Caki2 (cell line): ENCODE results near the gene ATP7B. TPM values are rescaled to one million over a fixed set of nuclear protein-coding genes. Genes with fewer than 3 reads are reported as not detected.

Experiments
- DNase-seq: peaks from one replicate; pipeline ENCODE4 v3.0.0-alpha.2; 2015; ENCODE audit warnings: low read depth
- in situ Hi-C: cut with HindIII; loops from 2 replicates; pipeline ENCODE4 v1.10.0; 2016; ENCODE audit warnings: low sequenced_read_pairs, low pct_unique_long_range_greater_than_20kb, mixed read lengths
- total RNA-seq: library from RNA; depleted of rRNA; stranded (reverse); fragments of >200 nt; shearing (Covaris generic); gene quantifications from 2 replicates; pipeline ENCODE4 v1.2.3, GENCODE V29; 2014; ENCODE audit warnings: low replicate concordance

Gene ATP7B
- total RNA-seq, 1 experiment from 2014 or later = 4.6 TPM

GRCh38 chr13:51933466-51934058, 77.7 kb downstream of the ATP7B start:
- in situ Hi-C loops = no loop called here
- no peak for DNase-seq

DNA sequence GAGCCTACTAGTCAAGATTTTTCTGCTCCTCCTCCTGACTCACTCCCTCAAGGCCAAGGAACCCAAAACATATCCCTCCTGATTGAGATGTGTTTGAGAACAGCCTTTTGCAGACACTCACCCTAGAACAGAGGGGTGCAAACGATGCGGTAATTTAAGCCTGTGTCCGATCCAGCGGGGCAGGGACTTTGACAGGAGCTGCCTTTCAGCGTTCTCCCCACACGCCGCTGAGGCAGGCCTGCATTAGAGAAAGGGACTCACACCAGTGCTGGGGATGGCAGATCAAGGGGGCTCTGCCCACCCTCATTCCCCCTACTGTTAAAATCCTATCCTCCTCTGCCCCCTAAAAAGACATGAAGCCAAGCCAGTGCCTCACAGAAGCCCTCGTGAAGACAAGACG, 79.0 kb downstream of the ATP7B start:
- in situ Hi-C loops = no loop called here

GRCh38 chr13:51931606-51932005, 79.6 kb downstream of the ATP7B start:
- no peak for DNase-seq
- in situ Hi-C loops = no loop called here

More for the DNA sequence above, 79.0 kb downstream of the ATP7B start:
- DNase-seq = no peak

DNA sequence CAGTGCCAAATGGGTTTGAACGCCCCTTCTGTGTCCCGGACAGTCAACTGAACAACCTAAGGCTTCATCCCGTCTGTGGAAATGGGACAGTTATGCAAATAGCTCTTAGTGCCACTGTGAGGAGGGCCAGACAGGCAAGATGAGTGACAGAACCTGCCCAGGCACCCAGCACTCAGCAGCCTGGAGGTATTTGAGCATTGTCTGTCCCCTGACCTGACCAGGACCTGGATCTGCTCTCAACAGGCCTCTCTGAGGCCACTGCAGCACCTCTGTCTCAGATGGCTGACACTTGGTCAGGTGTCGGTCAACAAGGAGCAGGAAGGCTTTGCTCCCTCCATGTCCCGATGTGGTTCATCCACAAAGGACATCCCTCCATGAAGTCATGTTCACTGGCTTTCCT, 81.6 kb downstream of the ATP7B start:
- DNase-seq = no peak

GRCh38 chr13:51928231-51928630, 83.0 kb downstream of the ATP7B start:
- in situ Hi-C loops = no loop called here
- peak; percentile 25 for DNase-seq

More for the DNA sequence above, 81.6 kb downstream of the ATP7B start:
- in situ Hi-C loops = no loop called here

DNA sequence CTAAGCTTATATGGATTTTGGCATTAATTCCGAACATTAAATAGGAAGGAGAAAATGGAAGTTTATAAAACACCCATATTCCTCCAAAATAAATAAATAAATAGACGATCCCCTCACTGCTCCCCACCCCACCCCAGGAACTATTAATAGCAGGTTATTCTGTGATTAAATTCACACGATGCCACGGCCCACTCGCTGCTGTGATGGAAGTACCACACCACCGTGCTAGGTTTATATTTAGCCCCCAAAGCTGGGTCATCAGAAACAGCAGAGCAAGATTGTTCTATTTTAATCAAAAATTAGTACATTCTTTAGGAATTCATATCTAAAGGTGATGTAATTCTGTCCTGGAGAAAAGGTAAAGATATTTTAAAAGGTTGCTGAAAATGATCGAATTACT, 84.1 kb downstream of the ATP7B start:
- no peak for DNase-seq
- in situ Hi-C loops = no loop called here

DNA sequence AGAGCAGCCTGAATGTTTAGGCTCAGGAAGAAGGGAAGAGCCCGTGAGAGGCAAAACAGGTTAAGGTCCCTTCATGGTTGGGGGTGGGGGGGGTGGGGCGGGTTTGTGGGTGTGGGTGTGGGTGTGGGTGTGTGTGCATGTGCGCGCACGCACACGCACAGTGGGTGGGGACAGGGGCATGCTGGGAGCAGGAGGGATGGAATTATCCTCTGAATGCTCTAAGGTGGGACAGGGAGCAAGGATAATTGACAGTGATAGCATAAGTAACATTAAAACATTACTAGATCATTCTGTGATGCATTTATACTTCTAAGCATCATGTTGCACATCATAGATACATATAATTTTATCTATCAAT, 84.7 kb downstream of the ATP7B start:
- DNase-seq = no peak
- in situ Hi-C loops = no loop called here

- no peak for DNase-seq
- in situ Hi-C loops = no loop called here
These were observed 85.3 kb downstream of the ATP7B start for GRCh38 chr13:51925865-51926527.

DNA sequence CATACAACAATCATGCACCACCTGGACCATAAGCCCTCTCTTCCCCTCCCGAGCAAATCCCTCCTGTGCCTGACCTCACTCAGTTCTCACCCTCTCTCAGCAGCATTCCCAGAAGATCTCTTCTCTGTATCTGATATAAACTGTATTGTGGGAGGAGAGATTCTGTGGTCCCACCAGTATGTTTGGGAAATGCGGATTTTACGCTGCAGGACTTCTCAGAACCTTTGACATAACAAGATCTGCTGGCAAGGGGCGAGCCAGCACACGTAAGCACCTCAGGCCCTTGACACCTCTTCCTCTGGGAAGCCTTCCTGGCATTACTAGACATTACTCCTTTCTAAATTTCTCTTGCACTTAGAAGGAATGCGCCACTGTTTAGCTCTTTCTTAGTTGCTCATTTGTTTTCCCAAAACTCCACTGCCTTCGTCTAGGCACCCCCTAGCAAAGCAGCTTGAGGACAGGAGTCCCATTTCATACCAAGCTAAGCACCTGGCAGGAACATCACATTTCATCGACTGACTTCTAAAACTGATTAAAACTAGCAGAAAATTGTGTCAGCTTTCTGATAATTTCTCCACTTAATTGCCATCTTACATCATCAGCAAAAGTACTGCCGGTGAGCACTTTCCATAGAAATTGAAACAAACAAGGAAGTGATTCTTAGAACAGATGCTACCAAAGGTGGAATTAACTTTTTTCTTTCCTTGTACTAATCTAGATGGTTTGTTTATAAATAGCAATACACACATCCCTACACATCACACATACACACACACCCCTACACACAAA, 86.3 kb downstream of the ATP7B start:
- DNase-seq = no peak
- in situ Hi-C loops = no loop called here

DNA sequence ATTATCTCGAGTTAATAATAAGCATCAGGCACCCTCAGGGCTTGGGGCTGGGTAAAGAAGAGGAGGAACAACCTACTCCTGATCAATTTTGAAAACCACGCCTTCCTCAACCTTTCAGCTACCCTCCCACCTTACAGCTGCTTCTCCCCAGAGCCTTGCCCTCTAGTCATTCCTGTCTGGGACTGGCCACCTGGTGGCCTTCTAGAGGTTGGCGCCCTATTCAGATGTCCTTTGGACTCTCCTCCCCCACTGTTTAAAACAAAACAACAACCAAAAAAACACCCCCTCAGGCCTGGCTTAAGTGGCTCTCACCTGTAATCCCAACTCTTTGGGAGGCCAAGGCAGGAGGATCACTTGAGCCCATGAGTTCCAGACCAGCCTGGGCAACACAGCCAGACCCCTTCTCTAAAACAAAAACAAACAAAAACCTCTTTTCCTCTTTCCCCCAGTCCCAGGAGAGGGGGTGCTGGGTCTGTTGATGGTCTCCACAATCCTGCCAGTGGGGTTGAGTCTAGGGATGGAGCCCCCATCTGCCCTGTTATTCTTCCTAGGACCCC, 87.2 kb downstream of the ATP7B start:
- DNase-seq = no peak

GRCh38 chr13:51922771-51923480, 88.3 kb downstream of the ATP7B start:
- DNase-seq = no peak
- in situ Hi-C loops = no loop called here

More for the DNA sequence above, 87.2 kb downstream of the ATP7B start:
- in situ Hi-C loops = no loop called here

DNA sequence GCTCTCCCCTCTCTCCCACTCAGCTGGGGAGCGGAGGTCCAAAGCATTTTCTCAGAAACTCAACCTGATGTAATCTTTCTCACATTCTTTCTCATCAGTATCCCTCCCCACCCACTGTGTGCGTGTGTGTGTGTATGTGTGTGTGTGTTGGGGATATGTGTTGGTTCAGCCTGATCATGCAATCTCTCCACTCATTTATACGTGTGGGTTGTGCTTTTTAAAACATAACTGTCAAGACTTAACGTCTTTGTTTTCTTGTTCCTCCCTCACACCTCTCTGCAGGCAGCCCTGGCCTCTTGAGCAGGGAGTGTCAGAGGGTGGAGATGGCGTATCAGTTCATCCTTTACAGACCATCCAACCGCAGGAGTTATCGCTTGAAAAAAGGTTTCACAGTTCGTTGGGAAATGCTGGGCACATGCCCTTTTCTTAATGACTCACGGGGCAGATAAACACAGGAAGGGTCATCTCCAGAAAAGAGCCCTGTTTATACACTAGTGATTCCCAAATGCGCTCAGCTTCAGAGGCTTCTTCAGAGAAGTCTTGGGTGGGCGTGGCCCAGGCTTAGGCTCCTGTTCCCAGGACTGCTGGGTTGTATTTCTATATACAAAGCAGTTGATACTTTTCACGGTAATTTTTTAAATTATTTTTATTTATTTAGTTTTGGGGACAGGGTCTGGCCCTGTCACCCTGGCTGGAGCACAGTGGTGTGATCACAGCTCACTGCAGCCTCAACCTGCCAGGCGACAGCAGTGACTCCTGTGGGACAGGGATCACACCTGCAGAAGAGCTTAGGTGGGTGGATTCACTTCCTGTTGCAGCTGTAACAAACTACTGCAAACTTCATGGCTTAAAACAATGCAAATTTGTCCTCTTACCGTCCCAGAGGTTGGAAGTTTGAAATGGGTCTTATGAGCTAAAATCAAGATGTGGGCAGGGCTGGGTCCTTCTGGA, 89.2 kb downstream of the ATP7B start:
- peak; percentile 91 for DNase-seq
- in situ Hi-C loops = no loop called here

GRCh38 chr13:51920786-51921185, 90.5 kb downstream of the ATP7B start:
- no peak for DNase-seq
- in situ Hi-C loops = no loop called here

- DNase-seq = no peak
- in situ Hi-C loops = no loop called here
These were observed 91.0 kb downstream of the ATP7B start for GRCh38 chr13:51920267-51920666.

DNA sequence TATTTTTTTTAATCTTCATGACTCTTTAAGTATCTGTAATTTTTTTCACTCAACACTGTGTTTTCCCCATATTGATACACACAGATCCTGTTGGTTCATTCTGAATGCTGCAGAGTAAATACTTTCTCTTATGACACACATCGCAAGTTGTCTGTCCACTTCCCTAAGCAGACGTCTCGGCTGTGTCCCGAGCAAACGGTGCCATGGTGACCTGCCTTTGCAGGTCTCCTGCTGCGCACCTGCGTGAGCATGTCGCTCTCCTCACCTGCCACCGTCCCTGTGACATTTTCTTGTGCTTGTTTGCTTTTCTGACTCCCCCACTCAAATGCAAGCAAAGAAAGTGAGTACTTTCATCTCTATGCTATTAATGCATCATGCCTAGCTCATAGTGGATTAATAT, 91.7 kb downstream of the ATP7B start:
- in situ Hi-C loops = no loop called here
- no peak for DNase-seq

DNA sequence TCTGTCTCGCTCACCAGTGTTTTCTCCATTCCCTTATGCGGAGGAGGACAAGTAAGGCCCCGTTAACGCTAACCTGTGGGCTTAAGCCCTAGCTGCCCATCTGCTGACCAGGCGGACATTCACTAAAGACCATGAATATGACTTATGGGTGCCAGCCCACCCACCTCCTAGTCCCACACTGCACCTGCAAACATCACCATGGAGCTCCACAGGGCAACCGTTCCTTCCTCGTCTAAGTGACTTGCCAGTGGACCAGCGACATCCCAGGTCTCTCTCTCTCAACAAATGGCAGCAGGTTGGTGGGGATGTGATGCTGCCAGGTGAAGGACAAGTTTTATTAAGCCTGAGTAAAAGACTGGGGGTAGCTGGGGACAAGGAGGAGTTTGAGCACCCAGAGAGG, 94.3 kb downstream of the ATP7B start:
- no peak for DNase-seq
- in situ Hi-C loops = no loop called here

DNA sequence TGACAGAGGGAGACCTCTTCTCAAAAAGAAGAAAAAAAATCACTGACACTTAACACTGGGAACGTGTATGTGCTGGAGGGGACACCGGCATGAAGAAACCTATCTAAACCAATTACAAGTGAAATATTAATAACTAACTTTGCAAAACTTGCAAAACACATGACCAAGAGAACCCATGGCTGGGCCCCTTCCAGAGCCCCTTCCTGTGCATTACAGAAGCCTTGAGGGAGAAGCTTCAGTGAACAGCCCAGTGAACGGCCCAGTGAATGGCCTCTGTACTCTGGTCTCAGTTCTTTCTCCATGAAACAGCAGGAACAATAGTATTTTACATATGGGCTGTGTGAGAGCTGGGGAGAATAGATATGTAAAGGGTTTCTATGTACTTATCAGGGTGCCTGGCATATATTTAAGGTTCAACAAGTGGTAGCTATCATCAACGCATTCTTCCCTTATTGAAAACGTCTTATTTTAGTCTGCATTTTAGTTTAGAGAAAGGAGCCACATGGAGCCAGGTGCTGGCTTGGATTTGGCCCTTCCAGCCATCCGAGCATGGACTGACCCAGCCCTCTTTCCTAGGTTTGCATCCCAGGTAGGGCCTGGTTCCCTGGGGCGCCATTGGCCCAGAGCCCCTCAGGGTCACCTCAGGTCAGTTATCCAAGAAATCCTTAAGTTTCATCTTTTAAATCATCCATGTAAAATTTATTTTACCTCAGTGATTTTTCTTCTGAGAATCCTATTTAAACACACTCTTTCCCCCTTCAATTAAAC, 95.0 kb downstream of the ATP7B start:
- in situ Hi-C loops = no loop called here
- DNase-seq = no peak
